ENCODE data around the gene NUDC.

- TF ChIP-seq CTCF (conservative IDR thresholded peaks at IDR 0.05; ENCODE audit: low read length) = no peak
- no peak for TF ChIP-seq EZH2phosphoT487 (IDR thresholded peaks at IDR 0.05; ENCODE audit: borderline replicate concordance, low read depth, low read length)
Observed at GRCh38 chr1:26938659-26939025, 17.1 kb downstream of the NUDC start.

All from OCI-LY7 (cell line).